HG02642 (cell line): ENCODE results near the gene SBDS.
"Not testable (repeated sequence)": the region's sequence is repeated elsewhere in the genome, so short reads cannot be mapped to it uniquely, and the experiment has no call there.

ENCODE experiments used
- ATAC-seq: cut with Tn5 transposase; IDR thresholded peaks from one replicate; pipeline ENCODE4 v1.9.1; 2021; ENCODE audit warnings: mild to moderate bottlenecking; ENCODE audit not compliant: unreplicated experiment, poor library complexity

SBDS gene

GRCh38 chr7:66995050-66995776 is at the start of gene SBDS:
Gene SBDS, minus strand, starts transcription at chr7:66995586. Its CDS starts 169 bp downstream, at chr7:66995417.
- ATAC-seq: peak; percentile 72

DNA sequence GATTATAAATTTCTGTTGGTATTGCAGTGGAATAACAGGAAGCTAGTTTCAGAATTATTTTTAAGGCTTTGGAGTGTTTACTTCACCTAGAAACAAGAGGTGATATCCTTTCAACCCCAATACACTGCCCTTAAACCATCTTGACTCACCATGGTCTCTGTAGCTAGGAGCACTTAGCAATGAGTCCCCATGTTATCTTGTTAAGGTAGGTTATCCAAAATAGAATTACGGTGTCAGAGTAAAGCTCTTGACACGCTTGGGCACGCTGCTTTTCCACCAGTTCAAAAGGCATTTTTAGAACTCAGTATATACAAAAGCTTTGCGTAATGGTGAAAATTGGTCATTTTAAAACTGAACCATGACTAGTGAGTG is 48.2 kb upstream of the SBDS start:
- ATAC-seq: not testable (repeated sequence)

GRCh38 chr7:67042781-67043558 is 47.6 kb upstream of the SBDS start:
- not testable (repeated sequence) for ATAC-seq

- ATAC-seq: not testable (repeated sequence)
Measured at GRCh38 chr7:67040832-67041231, 45.4 kb upstream of the SBDS start.

- not testable (repeated sequence) for ATAC-seq
Measured at GRCh38 chr7:67036432-67037395, 41.3 kb upstream of the SBDS start.

GRCh38 chr7:67033251-67033650 is 37.9 kb upstream of the SBDS start:
- ATAC-seq: no peak

DNA sequence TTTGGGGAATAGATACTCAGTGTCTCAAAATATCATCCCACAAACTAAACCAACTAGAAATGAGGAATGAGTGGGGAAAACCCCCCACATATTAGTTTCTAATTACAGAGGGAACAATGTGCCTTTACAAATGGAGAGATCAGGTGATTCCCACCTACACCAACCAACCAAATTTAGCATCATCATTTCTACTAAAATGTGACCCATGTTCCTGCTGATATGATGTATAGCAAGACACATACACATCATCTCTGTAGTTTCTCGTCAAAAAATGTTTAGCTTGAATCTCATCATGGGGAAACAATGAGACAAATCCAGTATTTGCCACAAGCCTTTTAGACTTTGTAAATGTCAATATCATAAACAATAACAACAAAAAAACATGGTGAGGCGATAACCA is 36.3 kb upstream of the SBDS start:
- not testable (repeated sequence) for ATAC-seq

GRCh38 chr7:67025459-67025858 is 30.1 kb upstream of the SBDS start:
- not testable (repeated sequence) for ATAC-seq

GRCh38 chr7:67022511-67022910 is 27.1 kb upstream of the SBDS start:
- ATAC-seq: no peak

- ATAC-seq: no peak
Measured at GRCh38 chr7:67021260-67021659, 25.9 kb upstream of the SBDS start.

DNA sequence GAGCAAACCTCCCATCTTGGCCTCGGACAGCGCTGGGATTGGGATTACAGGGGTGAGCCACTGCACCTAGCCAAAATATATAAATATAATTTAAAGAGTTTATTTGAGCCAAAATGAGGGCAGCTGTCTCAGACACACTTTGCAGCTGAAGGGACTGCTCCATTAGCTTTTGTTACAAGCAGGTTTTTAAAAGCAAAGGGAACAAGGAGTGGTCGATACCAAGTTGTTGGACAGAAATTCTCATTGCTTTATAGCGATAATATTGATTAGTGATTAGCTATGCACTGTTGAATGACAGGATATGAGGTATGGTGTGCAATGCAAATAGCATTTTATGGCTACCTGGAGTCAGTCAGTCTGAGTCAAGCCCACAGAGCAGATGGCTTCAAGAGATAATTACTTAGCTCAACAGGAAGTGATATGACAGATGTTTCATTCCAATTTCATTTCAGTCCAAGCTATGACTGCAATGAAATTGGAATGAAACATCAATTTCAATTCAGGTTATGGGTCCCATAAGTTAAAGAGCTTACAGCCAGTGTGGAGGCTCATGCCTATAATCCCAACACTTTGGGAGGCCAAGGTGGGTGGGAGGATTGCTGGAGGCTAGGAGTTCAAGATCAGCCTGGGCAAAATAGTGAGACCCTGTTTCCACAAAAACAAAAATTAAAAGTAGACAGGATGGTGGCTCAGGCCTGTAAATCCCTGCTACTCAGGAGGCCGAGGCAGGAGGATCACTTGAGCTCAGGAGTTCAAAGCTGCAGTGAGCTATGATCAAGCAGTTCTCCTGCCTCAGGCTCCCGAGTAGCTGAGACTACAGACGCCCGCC is 24.4 kb upstream of the SBDS start:
- ATAC-seq: no peak

- ATAC-seq: no peak
Measured at GRCh38 chr7:67018940-67019339, 23.6 kb upstream of the SBDS start.

DNA sequence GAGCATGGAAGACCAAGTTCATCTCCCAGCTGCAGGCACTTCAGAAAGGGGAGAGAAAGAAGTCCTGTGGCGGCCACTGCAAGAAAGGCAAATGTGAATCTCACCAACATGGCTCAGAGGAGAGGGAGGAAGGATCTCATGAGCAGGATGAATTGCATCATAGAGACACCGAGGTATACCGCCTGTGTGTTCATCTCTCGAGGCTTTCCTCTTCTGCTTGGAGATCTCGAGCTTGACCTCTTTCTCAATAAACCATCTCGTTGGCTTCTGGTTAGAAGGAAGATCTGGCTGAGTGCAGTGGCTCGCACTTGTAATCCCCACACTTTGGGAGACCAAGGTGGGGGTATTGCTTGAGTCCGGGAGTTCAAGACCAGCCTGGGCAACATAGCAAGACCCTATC is 22.6 kb upstream of the SBDS start:
- ATAC-seq: not testable (repeated sequence)

GRCh38 chr7:67014076-67014622 is 18.8 kb upstream of the SBDS start:
- ATAC-seq: not testable (repeated sequence)

GRCh38 chr7:67009677-67010076 is 14.3 kb upstream of the SBDS start:
- ATAC-seq: not testable (repeated sequence)

DNA sequence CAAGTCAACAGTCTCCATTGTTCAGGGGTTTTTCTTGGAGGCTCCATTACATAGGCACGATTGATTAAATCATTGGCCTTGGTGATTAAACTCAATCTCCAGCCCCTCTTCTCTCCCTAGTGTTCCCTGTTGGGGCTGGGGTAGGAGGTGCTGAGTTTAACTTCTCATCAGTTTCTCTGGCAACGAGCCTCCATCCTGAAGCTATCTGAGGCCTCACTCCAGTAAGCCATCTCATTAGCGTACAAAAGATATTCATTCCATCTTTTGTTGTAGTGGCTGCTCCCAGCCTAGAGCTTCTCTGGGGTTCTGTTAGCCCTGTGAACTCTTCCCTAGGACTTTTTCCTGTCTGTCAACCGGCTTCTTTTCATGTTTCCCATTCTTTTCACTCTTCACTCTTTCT is 12.9 kb upstream of the SBDS start:
- ATAC-seq: no peak

DNA sequence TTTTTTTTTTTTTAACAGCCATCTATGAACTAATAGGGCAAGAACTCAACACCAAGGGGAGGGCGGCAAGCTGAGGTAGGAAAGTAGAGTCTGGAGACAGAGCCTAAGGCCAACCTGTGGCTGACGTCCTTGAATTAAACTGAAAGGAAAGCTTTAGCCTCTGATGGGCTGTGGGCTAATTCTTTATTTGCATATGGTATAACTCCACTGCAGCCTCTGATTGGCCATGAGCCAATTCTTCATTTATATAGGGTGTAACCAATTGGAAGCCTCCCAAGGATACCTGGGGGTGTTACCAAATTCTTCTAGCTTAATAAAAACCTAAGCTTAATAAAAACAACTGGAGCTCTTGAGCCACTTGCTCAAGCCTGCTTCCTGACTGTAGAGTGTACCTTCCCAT is 11.6 kb upstream of the SBDS start:
- ATAC-seq: no peak

DNA sequence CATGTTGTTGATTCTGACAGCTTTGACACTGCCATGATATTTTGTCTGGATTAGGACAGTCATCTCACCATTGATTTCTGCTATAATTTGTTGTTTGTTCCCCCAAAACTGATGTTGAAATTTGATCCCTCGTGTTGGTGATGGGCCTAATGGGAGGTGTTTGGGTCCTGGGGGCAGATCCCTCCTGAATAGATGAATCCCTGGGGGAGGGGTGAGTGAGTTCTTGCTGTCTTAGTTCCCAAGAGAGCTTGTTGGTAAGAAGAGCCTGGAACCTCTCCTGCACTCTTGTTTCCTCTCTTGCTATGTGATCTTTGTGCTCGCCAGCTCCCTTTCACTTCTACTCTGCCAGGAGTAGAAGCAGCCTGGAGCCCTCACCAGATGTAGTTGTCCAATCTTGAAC is 8.8 kb upstream of the SBDS start:
- ATAC-seq: not testable (repeated sequence)

DNA sequence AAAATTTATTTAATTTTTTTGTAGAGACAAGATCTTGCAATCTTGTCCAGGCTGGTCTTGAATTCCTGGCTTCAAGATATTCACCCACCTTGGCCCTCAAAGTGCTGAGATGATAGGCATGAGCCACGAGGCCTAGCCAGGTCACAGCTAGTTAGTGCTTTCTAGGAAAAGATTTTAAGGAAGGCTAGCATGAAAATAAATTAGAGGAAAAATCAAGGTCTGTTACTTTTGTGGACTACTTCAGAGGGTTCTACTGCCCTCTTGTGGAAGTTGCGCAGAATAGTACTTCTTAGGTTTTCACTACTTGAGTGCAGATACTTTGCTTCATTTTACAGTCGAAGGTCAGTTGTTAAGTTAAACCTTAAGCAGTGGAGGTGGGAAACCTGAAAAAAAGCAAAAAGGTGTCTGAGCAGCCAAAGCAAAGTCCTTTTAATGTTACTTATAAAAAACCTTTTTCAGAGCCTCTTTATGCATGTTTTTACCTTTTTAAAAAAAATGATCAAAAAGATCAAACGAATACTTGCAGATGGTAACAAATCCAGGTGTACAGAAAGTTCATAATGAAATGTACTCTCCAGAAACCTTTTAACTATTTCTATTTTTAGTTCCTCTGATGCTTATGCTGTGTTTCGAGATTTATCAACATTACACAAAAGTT is 5.3 kb upstream of the SBDS start:
- ATAC-seq: not testable (repeated sequence)
